Peyer's patch (tissue), 4 donors: ENCODE measurements around the gene MAG. TPM values are rescaled to one million over a fixed set of nuclear protein-coding genes. Genes with fewer than 3 reads are reported as not detected.
A peak's percentile ranks its signal among the peaks of the same experiment; 100 is the strongest.

Source experiments
- DNase-seq, 3 donors: peaks; one replicate each; pipeline ENCODE4 v3.0.0-alpha.2; 2017 to 2019
- H3K27ac ChIP-seq, 4 donors: fragments of 200-600 bp; sonication (generic); one replicate each; pipeline ENCODE4 v1.5.1; 2016 to 2019
- H3K27me3 ChIP-seq, 2 donors: fragments of 200-600 bp; sonication (generic); one replicate each; pipeline ENCODE4 v1.5.1; 2019
- H3K36me3 ChIP-seq, 3 donors: fragments of 200-600 bp; sonication (generic); one replicate each; pipeline ENCODE4 v1.5.1; 2016 to 2019
- H3K4me1 ChIP-seq, 4 donors: fragments of 200-600 bp; sonication (generic); one replicate each; pipeline ENCODE4 v1.5.1; 2016 to 2019
- H3K4me3 ChIP-seq, 4 donors: fragments of 200-600 bp; sonication (generic); 1 replicate in 3 of 4; 2 replicates in 1 of 4; pipeline ENCODE4 v1.5.1; 2016 to 2019; ENCODE audit warnings: mild to moderate bottlenecking in 1 of 4
- H3K9me3 ChIP-seq, 4 donors: fragments of 200-600 bp; sonication (generic); one replicate each; pipeline ENCODE4 v1.5.1; 2016 to 2019; ENCODE audit warnings: mild to moderate bottlenecking in 1 of 4
- CTCF ChIP-seq, 6 experiments: fragments of 450-650 bp in 4 of 6; fragments of 200-600 bp in 2 of 6; sonication (generic) in 1 of 6; IDR thresholded peaks; one replicate each; pipeline ENCODE4 v1.5.1; 2017 to 2019; ENCODE audit warnings: antibody characterized with exemption in 6 of 6, mild to moderate bottlenecking in 3 of 6, moderate library complexity in 1 of 6
- POLR2A ChIP-seq, 2 donors: fragments of 450-650 bp; IDR thresholded peaks; one replicate each; pipeline ENCODE4 v1.5.1; 2017; ENCODE audit warnings: antibody characterized with exemption in 2 of 2, mild to moderate bottlenecking in 2 of 2, moderate library complexity in 2 of 2
- total RNA-seq, 4 donors: library from RNA; depleted of rRNA; stranded (reverse); fragments of >200 nt; gene quantifications; one replicate each; pipeline ENCODE4 v1.1.0, GENCODE V29; 2016

Gene MAG
- total RNA-seq, 4 donors from 2014 or later = 3.8 TPM; not detected in 3

- H3K36me3 ChIP-seq = peaks cover 0 to 33% (median 0%) of the 10 kb centered on the region in 3 donors
- peak overlapping the region; percentile 89 to 98 (median 94) for H3K27ac ChIP-seq
- H3K27me3 ChIP-seq = no peaks in the 10 kb centered on the region
- H3K9me3 ChIP-seq = no peaks in the 10 kb centered on the region
- TF ChIP-seq POLR2A (IDR thresholded peaks at IDR 0.05) (no peak), CTCF (IDR thresholded peaks at IDR 0.05) (no peak)
- peak in 1 of 3 donors; percentile 60 for DNase-seq
- peak overlapping the region; percentile 84 to 85 (median 84) for H3K4me3 ChIP-seq
- peaks cover 0 to 37% (median 15%) of the 10 kb centered on the region in 4 donors for H3K4me1 ChIP-seq
Observed at GRCh38 chr19:35266520-35267352, 25.2 kb upstream of the MAG start.

DNA sequence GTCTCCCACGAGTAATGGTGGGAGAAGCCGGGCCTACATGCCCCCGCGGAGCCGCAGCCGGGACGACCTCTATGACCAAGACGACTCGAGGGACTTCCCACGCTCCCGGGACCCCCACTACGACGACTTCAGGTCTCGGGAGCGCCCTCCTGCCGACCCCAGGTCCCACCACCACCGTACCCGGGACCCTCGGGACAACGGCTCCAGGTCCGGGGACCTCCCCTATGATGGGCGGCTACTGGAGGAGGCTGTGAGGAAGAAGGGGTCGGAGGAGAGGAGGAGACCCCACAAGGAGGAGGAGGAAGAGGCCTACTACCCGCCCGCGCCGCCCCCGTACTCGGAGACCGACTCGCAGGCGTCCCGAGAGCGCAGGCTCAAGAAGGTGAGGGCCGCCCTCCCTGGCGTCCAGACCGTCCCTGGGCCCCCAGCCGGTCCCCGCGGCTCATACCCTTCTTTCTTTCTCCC is 24.6 kb upstream of the MAG start:
- peak; percentile 49 to 73 (median 72) for DNase-seq
- Histone ChIP-seq H3K27me3 (no peaks in the 10 kb centered on the region), H3K9me3 (no peaks in the 10 kb centered on the region), H3K4me3 (peak overlapping the region; percentile 84 to 85 (median 84)), H3K36me3 (peaks cover 0 to 33% (median 0%) of the 10 kb centered on the region in 3 donors), H3K4me1 (peaks cover 0 to 37% (median 19%) of the 10 kb centered on the region in 4 donors), H3K27ac (peak overlapping the region; percentile 89 to 98 (median 94))
- TF ChIP-seq POLR2A (IDR thresholded peaks at IDR 0.05) (no peak), CTCF (IDR thresholded peaks at IDR 0.05) (no peak)

- TF ChIP-seq POLR2A (IDR thresholded peaks at IDR 0.05) (peak; percentile 53 to 76), CTCF (IDR thresholded peaks at IDR 0.05) (no peak)
- peak; percentile 62 to 87 (median 87) for DNase-seq
- peak overlapping the region; percentile 84 to 85 (median 84) for H3K4me3 ChIP-seq
- peaks cover 0 to 35% (median 0%) of the 10 kb centered on the region in 3 donors for H3K36me3 ChIP-seq
- H3K9me3 ChIP-seq = no peaks in the 10 kb centered on the region
- H3K27ac ChIP-seq = peak overlapping the region; percentile 89 to 98 (median 94)
- H3K27me3 ChIP-seq = no peaks in the 10 kb centered on the region
- H3K4me1 ChIP-seq = peaks cover 0 to 37% (median 20%) of the 10 kb centered on the region in 4 donors
Observed at GRCh38 chr19:35267818-35268535, 24.0 kb upstream of the MAG start.

DNA sequence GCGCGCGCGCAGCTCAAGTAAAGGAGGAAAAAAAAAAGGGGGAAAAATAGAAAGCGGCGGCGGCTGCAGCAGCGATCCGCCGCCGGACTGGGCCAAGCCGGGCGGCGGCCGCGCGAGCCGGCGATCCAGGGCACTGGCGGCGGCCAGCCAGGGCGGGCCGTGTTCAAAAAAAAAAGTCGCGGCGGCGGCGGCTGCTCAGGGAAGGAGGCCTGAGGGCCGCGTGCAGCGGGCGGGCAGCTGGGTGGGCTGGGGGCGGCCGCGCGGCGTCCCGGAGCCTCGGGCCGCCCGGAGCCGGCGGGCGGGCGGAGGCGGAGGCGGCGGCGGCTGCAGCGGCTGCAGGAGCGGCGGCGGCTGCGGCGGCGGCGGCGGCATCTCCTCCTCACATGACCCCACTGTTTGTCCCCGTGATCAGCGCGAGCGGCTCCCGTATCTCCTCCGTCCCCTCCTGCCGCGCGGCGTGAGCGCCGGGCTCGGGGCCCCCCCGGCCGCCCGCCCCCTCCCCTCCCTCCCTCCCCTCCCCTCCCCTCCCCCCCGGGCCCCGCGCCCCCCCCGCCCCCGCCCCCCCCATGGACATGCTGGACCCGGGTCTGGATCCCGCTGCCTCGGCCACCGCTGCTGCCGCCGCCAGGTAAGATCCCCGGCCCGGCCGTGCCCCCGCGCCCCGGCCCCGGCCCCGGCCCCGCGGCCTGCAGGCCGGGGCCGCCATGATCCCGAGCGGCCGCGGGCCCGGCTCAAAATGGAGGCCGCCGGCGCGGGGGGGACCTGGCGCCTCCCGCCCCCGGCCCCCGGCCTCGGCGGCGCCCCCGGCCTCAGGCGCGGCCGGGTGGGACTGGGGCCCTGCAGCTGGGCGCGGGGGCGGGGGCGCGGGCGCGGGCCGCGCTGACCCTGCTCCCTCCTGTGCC is 23.2 kb upstream of the MAG start, which contains the start of gene USF2:
TSS of gene USF2 (plus strand) at position 427 of the 902 bp plus-strand sequence. CDS start at position 567, 140 bp downstream.
- peak in 1 of 2 donors; percentile 10 for TF ChIP-seq POLR2A (IDR thresholded peaks at IDR 0.05)
- no peak for TF ChIP-seq CTCF (IDR thresholded peaks at IDR 0.05)
- H3K36me3 ChIP-seq = peaks cover 0 to 44% (median 0%) of the 10 kb centered on the region in 3 donors

More for the DNA sequence above, 23.2 kb upstream of the MAG start, which contains the start of gene USF2:
- H3K4me1 ChIP-seq = peaks cover 0 to 37% (median 20%) of the 10 kb centered on the region in 4 donors
- peak; percentile 82 to 91 (median 82) for DNase-seq
- peak within 1 kb of the TSS; percentile 89 to 98 (median 94) for H3K27ac ChIP-seq
- peak within 1 kb of the TSS; percentile 84 to 85 (median 84) for H3K4me3 ChIP-seq
- H3K9me3 ChIP-seq = no peaks in the 10 kb centered on the region
- no peaks in the 10 kb centered on the region for H3K27me3 ChIP-seq
